Ishikawa (cell line): ENCODE data around the gene KIAA0586.

Experiments used
- CEBPB ChIP-seq: IDR thresholded peaks from 2 replicates; pipeline ENCODE4 v1.6.1; 2012
- CREB1 ChIP-seq: IDR thresholded peaks from 2 replicates; pipeline ENCODE4 v1.6.1; 2012; ENCODE audit warnings: low read depth
- EGR1 ChIP-seq: IDR thresholded peaks from 2 replicates; pipeline ENCODE4 v1.6.1; 2012
- EP300 ChIP-seq: IDR thresholded peaks from 2 replicates; pipeline ENCODE4 v1.6.1; 2012; ENCODE audit warnings: borderline replicate concordance
- FOXM1 ChIP-seq: IDR thresholded peaks from 2 replicates; pipeline ENCODE4 v1.6.1; 2012; ENCODE audit warnings: low read depth, borderline replicate concordance
- NFIC ChIP-seq: IDR thresholded peaks from 2 replicates; pipeline ENCODE4 v1.6.1; 2012
- RAD21 ChIP-seq: IDR thresholded peaks from 2 replicates; pipeline ENCODE4 v1.6.1; 2012; ENCODE audit warnings: low read depth
- TAF1 ChIP-seq: IDR thresholded peaks from 2 replicates; pipeline ENCODE4 v1.6.1; 2012; ENCODE audit warnings: low read depth, mild to moderate bottlenecking
- TCF12 ChIP-seq: IDR thresholded peaks from 2 replicates; pipeline ENCODE4 v1.6.1; 2012; ENCODE audit warnings: low read depth
- USF1 ChIP-seq: IDR thresholded peaks from 2 replicates; pipeline ENCODE4 v1.6.1; 2012
- YY1 ChIP-seq: IDR thresholded peaks from 2 replicates; pipeline ENCODE4 v1.6.1; 2012; ENCODE audit warnings: low read depth
- ZBTB7A ChIP-seq: IDR thresholded peaks from 2 replicates; pipeline ENCODE4 v1.6.1; 2012; ENCODE audit warnings: low read depth
- TF ChIP-seq, protein P1 (sequence below): IDR thresholded peaks from 2 replicates; pipeline ENCODE4 v1.6.1; 2012; ENCODE audit warnings: low read depth, mild to moderate bottlenecking
- TF ChIP-seq, protein P2 (sequence below): IDR thresholded peaks from 2 replicates; pipeline ENCODE4 v1.6.1; 2012

DNA sequence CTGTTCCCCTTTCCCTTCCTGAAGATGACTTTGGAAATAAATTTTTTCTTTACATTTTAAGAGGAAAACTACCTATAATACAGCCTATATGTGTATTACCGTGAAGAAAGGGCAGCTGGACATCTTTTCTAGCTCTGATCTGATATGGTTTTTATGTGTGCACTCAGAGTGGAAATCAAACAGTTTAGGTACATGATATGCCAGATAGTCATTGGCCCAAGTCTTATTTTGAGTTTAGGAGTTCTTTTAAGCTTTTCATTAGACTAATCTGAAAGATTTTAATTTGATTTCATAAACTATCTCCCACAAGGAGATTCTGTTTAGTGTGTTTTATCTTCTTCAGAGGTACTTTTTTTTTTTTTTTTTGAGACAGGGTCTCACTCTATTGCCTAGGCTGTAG, 48.8 kb downstream of the KIAA0586 start:
- TF ChIP-seq CREB1 (no peak), YY1 (no peak), RAD21 (no peak), FOXM1 (no peak), EP300 (no peak), TAF1 (no peak), NFIC (no peak), TCF12 (no peak), EGR1 (no peak), CEBPB (no peak), USF1 (no peak), ZBTB7A (no peak)
- TF ChIP-seq, protein P1, sequence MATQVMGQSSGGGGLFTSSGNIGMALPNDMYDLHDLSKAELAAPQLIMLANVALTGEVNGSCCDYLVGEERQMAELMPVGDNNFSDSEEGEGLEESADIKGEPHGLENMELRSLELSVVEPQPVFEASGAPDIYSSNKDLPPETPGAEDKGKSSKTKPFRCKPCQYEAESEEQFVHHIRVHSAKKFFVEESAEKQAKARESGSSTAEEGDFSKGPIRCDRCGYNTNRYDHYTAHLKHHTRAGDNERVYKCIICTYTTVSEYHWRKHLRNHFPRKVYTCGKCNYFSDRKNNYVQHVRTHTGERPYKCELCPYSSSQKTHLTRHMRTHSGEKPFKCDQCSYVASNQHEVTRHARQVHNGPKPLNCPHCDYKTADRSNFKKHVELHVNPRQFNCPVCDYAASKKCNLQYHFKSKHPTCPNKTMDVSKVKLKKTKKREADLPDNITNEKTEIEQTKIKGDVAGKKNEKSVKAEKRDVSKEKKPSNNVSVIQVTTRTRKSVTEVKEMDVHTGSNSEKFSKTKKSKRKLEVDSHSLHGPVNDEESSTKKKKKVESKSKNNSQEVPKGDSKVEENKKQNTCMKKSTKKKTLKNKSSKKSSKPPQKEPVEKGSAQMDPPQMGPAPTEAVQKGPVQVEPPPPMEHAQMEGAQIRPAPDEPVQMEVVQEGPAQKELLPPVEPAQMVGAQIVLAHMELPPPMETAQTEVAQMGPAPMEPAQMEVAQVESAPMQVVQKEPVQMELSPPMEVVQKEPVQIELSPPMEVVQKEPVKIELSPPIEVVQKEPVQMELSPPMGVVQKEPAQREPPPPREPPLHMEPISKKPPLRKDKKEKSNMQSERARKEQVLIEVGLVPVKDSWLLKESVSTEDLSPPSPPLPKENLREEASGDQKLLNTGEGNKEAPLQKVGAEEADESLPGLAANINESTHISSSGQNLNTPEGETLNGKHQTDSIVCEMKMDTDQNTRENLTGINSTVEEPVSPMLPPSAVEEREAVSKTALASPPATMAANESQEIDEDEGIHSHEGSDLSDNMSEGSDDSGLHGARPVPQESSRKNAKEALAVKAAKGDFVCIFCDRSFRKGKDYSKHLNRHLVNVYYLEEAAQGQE, result no peak
- TF ChIP-seq, protein P2, sequence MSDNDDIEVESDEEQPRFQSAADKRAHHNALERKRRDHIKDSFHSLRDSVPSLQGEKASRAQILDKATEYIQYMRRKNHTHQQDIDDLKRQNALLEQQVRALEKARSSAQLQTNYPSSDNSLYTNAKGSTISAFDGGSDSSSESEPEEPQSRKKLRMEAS, result no peak
